ENCODE measurements around the gene SLC17A7. TPM values are rescaled to one million over a fixed set of nuclear protein-coding genes. Genes with fewer than 3 reads are reported as not detected.

Gene SLC17A7
- total and polyA plus RNA-seq, 9 of the 15 experiments (the other 6 are each of a cell fraction or from before 2014, with no cell fraction given), result 1.1 to 15.7 (median 2.4) TPM

GRCh38 chr19:49421039-49421877, 20.1 kb downstream of the SLC17A7 start:
- 2% methylated on average over 48 of the region's 48 CpGs for WGBS (ENCODE audit: insufficient coverage, low coverage, missing lambda C conversion rate)
- intact Hi-C loops (cut with micrococcal nuclease), result no loop called here
- FAIRE-seq, result peak; percentile 98
- TF ChIP-seq KDM5B (IDR thresholded peaks at IDR 0.05; ENCODE audit: insufficient replicate concordance, low read depth, low read length), result no peak
- TF ChIP-seq CREB1 (IDR thresholded peaks at IDR 0.05), result no peak
- peak; percentile 37; the same call in 1 of the 2 replicates for TF ChIP-seq CREB1 (CRISPR knock-in tag; IDR thresholded peaks at IDR 0.05)
- peak; percentile 70; the same call in 1 of the 2 replicates for TF ChIP-seq BMI1 (IDR thresholded peaks at IDR 0.05; ENCODE audit: low read length)
- TF ChIP-seq SMC3 (conservative IDR thresholded peaks at IDR 0.05; ENCODE audit: insufficient read depth, low read depth, low read length), result no peak
- no peak for TF ChIP-seq ATF1 (CRISPR knock-in tag; IDR thresholded peaks at IDR 0.05)
- peak; percentile 50; the same call in 1 of the 2 replicates for TF ChIP-seq ATF1 (tag; IDR thresholded peaks at IDR 0.05)
- TF ChIP-seq CXXC5 (CRISPR knock-in tag; IDR thresholded peaks at IDR 0.05), result peak; percentile 76
- TF ChIP-seq RNF2 (IDR thresholded peaks at IDR 0.05), result no peak
- no peak for TF ChIP-seq BRCA1 (IDR thresholded peaks at IDR 0.05)
- 0 out of 2 replicates have a peak, but pooled peaks have one; percentile 20 for TF ChIP-seq BRCA1 (CRISPR knock-in tag; IDR thresholded peaks at IDR 0.05)
- TF ChIP-seq SMARCB1 (IDR thresholded peaks at IDR 0.05; ENCODE audit: insufficient read length, low read depth), result no peak
- TF ChIP-seq THRAP3 (IDR thresholded peaks at IDR 0.05; ENCODE audit: borderline replicate concordance), result no peak
- TF ChIP-seq CGGBP1 (CRISPR knock-in tag; IDR thresholded peaks at IDR 0.05), result no peak
- TF ChIP-seq FOXO4 (CRISPR knock-in tag; IDR thresholded peaks at IDR 0.05), result no peak
- TF ChIP-seq TFAP4 (CRISPR knock-in tag; IDR thresholded peaks at IDR 0.05; ENCODE audit: borderline replicate concordance), result peak; percentile 43; the same call in 1 of the 2 replicates
- no peak for TF ChIP-seq MYC (IDR thresholded peaks at IDR 0.05; ENCODE audit: low read depth, low read length)
- no peak for TF ChIP-seq MYC (CRISPR knock-in tag; IDR thresholded peaks at IDR 0.05; ENCODE audit: borderline replicate concordance, low read depth)
- peak; percentile 65; the same call in 1 of the 2 replicates for TF ChIP-seq RB1 (IDR thresholded peaks at IDR 0.05; ENCODE audit: low read depth)
- peak; percentile 2 for TF ChIP-seq FOS (IDR thresholded peaks at IDR 0.05; ENCODE audit: extremely low read depth, insufficient read length)
- TF ChIP-seq POLR2B (IDR thresholded peaks at IDR 0.05; ENCODE audit: low read depth, partially characterized antibody), result no peak
- TF ChIP-seq ZNF507 (tag; conservative IDR thresholded peaks at IDR 0.05), result no peak

More at GRCh38 chr19:49421039-49421877, 20.1 kb downstream of the SLC17A7 start:
- CTCF ChIA-PET (ENCODE audit: low intra/inter-chr PET ratio), result no interaction called here
- Histone ChIP-seq H3K79me2 (ENCODE audit: control insufficient read depth, insufficient read depth, low read length) (no peaks in the 10 kb centered on the region), H3K4me1 (replicated peaks in 1 of 2; ENCODE audit: control insufficient read depth in 2 of 2, insufficient read depth in 2 of 2, low read length in 2 of 2) (peaks cover 39 to 49% of the 10 kb centered on the region in 2 experiments), H3K9me1 (ENCODE audit: control insufficient read depth, insufficient read depth, low read length) (no peaks in the 10 kb centered on the region), H3K27me3 (ENCODE audit: control insufficient read depth in 2 of 2, insufficient read depth in 2 of 2, low read length in 2 of 2) (no peaks in the 10 kb centered on the region), H2AFZ (ENCODE audit: low read depth, low read length) (peak overlapping the region; percentile 85), H3K36me3 (ENCODE audit: control insufficient read depth, insufficient read depth, low read length) (no peaks in the 10 kb centered on the region), H3K9ac (ENCODE audit: insufficient read depth in 1 of 2, low read depth in 2 of 2, low read length in 2 of 2) (peak overlapping the region; percentile 48 to 86; a peak in 2 of 4 replicates), H3K27ac (ENCODE audit: extremely low read depth, low read depth, low read length) (no peak overlapping the region), H4K20me1 (replicated peaks; ENCODE audit: control insufficient read depth, insufficient read depth, low read length) (no peaks in the 10 kb centered on the region), H3K4me2 (ENCODE audit: insufficient read depth, low read length) (peak overlapping the region; percentile 75), H3K9me3 (replicated peaks; ENCODE audit: control insufficient read depth, insufficient read depth, low read depth, low read length) (no peaks in the 10 kb centered on the region), H3K4me3 (peak overlapping the region; percentile 20)
- no TSS peak for BruUV-seq (replicated peaks)
- peak; percentile 85 for ATAC-seq
- DNase-seq (ENCODE audit: extremely low read depth in 1 of 4, low spot score in 3 of 4), result peak; percentile 89 to 96 (median 92)
- in situ Hi-C loops (cut with MboI), result no loop called here
- POLR2A ChIA-PET, result interaction anchor here (0.8 to 1.3 kb wide), 4 partner anchors 9 to 35 kb away, joined by 3 to 5 read pairs (median 4); no protein-coding TSS in a partner anchor
